ENCODE data around the gene GGA1. TPM values are rescaled to one million over a fixed set of nuclear protein-coding genes. Genes with fewer than 3 reads are reported as not detected.
A peak's percentile ranks its signal among the peaks of the same experiment; 100 is the strongest.
"Not testable (repeated sequence)": the region's sequence is repeated elsewhere in the genome, so short reads cannot be mapped to it uniquely, and the experiment has no call there.

The GGA1 gene
- total and polyA plus RNA-seq, 5 donors from 2014 or later = 14.0 to 69.7 (median 16.9) TPM

- DNase-seq (no peak), ATAC-seq (ENCODE audit: low read depth in 2 of 2) (no peak)
- Mint-ChIP-seq H3K27ac (peak overlapping the region in 1 of 3 donors; percentile 40), H3K36me3 (no peaks in the 10 kb centered on the region), H3K27me3 (peaks cover 28% of the 10 kb centered on the region), H3K4me1 (peaks cover 0 to 11% (median 2%) of the 10 kb centered on the region in 4 donors), H3K9me3 (no peaks in the 10 kb centered on the region), H3K4me3 (no peak overlapping the region)
- Histone ChIP-seq H3K27ac (ENCODE audit: insufficient read depth, low read length, poor library complexity, severe bottlenecking) (no peak overlapping the region), H3K36me3 (ENCODE audit: control insufficient read depth, insufficient read depth, low read length) (no peaks in the 10 kb centered on the region), H3K4me1 (ENCODE audit: control insufficient read depth, insufficient read depth, low read length, poor library complexity, severe bottlenecking) (peaks cover 5% of the 10 kb centered on the region), H3K4me3 (ENCODE audit: low read depth, low read length) (no peak overlapping the region), H3K27me3 (ENCODE audit: control insufficient read depth, insufficient read depth, low read length) (peaks cover 4% of the 10 kb centered on the region), H3K9me3 (ENCODE audit: control insufficient read depth in 2 of 2, low read length in 2 of 2) (no peaks in the 10 kb centered on the region)
Measured at GRCh38 chr22:37581504-37581903, 27.1 kb upstream of the GGA1 start.

DNA sequence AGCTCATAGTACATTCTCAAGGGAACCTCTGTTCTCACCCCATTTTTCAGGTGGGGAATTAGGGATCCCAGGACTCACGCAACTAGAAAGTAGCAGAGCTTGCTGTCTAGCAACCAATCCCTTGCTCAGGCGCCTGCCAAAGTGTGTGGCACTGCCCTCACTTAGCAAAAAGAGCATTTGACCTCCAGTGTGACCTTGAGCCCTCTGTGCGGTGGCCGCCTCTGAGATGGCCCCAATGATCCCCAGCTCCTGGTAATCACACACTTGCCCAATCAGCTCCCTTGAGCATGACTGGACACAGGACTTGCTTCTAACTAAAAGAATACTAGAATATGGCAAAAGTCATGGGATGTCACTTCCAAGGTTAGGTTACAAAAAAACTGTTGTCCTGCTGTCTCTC lies 26.1 kb upstream of the GGA1 start:
- ATAC-seq (ENCODE audit: low read depth in 2 of 2) = no peak
- H3K9me3 Mint-ChIP-seq = no peaks in the 10 kb centered on the region
- no peak overlapping the region for H3K4me3 ChIP-seq (ENCODE audit: low read depth, low read length)
- H3K4me1 Mint-ChIP-seq = peaks cover 0 to 11% (median 2%) of the 10 kb centered on the region in 4 donors
- no peaks in the 10 kb centered on the region for H3K9me3 ChIP-seq (ENCODE audit: control insufficient read depth in 2 of 2, low read length in 2 of 2)
- no peak overlapping the region for H3K27ac Mint-ChIP-seq
- H3K4me3 Mint-ChIP-seq = no peak overlapping the region
- peaks cover 5% of the 10 kb centered on the region for H3K4me1 ChIP-seq (ENCODE audit: control insufficient read depth, insufficient read depth, low read length, poor library complexity, severe bottlenecking)
- H3K36me3 Mint-ChIP-seq = no peaks in the 10 kb centered on the region
- no peak for DNase-seq
- H3K27me3 Mint-ChIP-seq = peaks cover 34% of the 10 kb centered on the region
- H3K36me3 ChIP-seq (ENCODE audit: control insufficient read depth, insufficient read depth, low read length) = no peaks in the 10 kb centered on the region
- H3K27me3 ChIP-seq (ENCODE audit: control insufficient read depth, insufficient read depth, low read length) = peaks cover 4% of the 10 kb centered on the region
- H3K27ac ChIP-seq (ENCODE audit: insufficient read depth, low read length, poor library complexity, severe bottlenecking) = no peak overlapping the region

GRCh38 chr22:37588546-37589215 lies 20.0 kb upstream of the GGA1 start:
- H3K4me1 Mint-ChIP-seq = peaks cover 6 to 16% (median 11%) of the 10 kb centered on the region in 4 donors
- ATAC-seq (ENCODE audit: low read depth in 2 of 2) = no peak
- no peak overlapping the region for H3K4me3 Mint-ChIP-seq
- H3K4me1 ChIP-seq (ENCODE audit: control insufficient read depth, insufficient read depth, low read length, poor library complexity, severe bottlenecking) = peaks cover 10% of the 10 kb centered on the region
- H3K27ac ChIP-seq (ENCODE audit: insufficient read depth, low read length, poor library complexity, severe bottlenecking) = no peak overlapping the region
- no peaks in the 10 kb centered on the region for H3K9me3 Mint-ChIP-seq
- H3K27ac Mint-ChIP-seq = no peak overlapping the region
- H3K27me3 ChIP-seq (ENCODE audit: control insufficient read depth, insufficient read depth, low read length) = no peaks in the 10 kb centered on the region
- H3K9me3 ChIP-seq (ENCODE audit: control insufficient read depth in 2 of 2, low read length in 2 of 2) = no peaks in the 10 kb centered on the region
- H3K4me3 ChIP-seq (ENCODE audit: low read depth, low read length) = no peak overlapping the region
- peaks cover 20% of the 10 kb centered on the region for H3K27me3 Mint-ChIP-seq
- no peak for DNase-seq
- H3K36me3 ChIP-seq (ENCODE audit: control insufficient read depth, insufficient read depth, low read length) = no peaks in the 10 kb centered on the region
- H3K36me3 Mint-ChIP-seq = no peaks in the 10 kb centered on the region

DNA sequence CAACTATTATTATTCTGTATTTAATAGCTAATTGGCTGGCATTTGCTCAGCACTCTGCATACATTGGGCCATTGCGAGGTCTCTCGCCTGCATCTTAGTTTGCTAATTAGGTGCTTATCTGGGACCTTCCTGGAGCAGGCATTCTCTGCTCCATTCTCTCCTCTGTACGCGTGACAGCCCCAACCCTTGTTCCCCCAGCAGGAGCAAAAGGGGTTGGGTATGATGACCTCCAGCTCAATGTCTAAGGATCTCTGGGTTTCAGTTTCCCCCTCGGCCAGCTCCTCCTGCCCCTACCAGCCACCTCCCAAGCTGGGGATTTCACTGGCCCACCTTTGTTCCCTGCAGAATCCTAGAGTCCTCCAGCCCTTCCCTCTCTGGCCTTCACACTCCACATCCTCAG lies 19.0 kb upstream of the GGA1 start:
- H3K27ac ChIP-seq (ENCODE audit: insufficient read depth, low read length, poor library complexity, severe bottlenecking) = no peak overlapping the region
- DNase-seq = no peak

DNA sequence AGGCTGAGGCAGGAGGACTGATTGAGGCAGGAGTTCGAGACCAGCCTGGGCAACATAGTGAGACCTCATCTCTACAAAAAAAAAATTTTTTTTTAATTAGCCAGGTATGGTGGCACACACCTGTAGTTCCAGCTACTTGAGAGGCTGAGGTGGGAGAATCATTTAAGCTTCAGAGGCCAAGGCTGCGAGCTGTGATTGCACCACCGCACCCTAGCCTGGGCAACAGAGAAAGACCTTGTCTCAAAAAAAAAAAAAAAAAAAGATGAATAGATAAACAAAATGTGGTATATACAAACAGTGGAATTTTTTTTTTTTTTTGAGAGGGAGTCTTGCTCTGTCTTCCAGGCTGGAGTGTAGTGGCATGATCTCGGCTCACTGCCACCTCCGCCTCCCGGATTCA lies 17.6 kb upstream of the GGA1 start:
- H3K9me3 Mint-ChIP-seq; H3K27me3 ChIP-seq (ENCODE audit: control insufficient read depth, insufficient read depth, low read length): not testable (repeated sequence)
- H3K4me3 Mint-ChIP-seq = peak overlapping the region in 1 of 4 donors; percentile 42

More for the DNA sequence above, 19.0 kb upstream of the GGA1 start:
- H3K4me3 ChIP-seq (ENCODE audit: low read depth, low read length) = no peak overlapping the region
- H3K36me3 Mint-ChIP-seq = no peaks in the 10 kb centered on the region
- no peaks in the 10 kb centered on the region for H3K9me3 Mint-ChIP-seq
- H3K9me3 ChIP-seq (ENCODE audit: control insufficient read depth in 2 of 2, low read length in 2 of 2) = no peaks in the 10 kb centered on the region
- no peaks in the 10 kb centered on the region for H3K36me3 ChIP-seq (ENCODE audit: control insufficient read depth, insufficient read depth, low read length)
- no peak overlapping the region for H3K27ac Mint-ChIP-seq
- no peaks in the 10 kb centered on the region for H3K27me3 ChIP-seq (ENCODE audit: control insufficient read depth, insufficient read depth, low read length)
- no peak for ATAC-seq (ENCODE audit: low read depth in 2 of 2)
- no peak overlapping the region for H3K4me3 Mint-ChIP-seq
- H3K27me3 Mint-ChIP-seq = peaks cover 20% of the 10 kb centered on the region
- peaks cover 6 to 16% (median 11%) of the 10 kb centered on the region in 4 donors for H3K4me1 Mint-ChIP-seq
- peaks cover 10% of the 10 kb centered on the region for H3K4me1 ChIP-seq (ENCODE audit: control insufficient read depth, insufficient read depth, low read length, poor library complexity, severe bottlenecking)

DNA sequence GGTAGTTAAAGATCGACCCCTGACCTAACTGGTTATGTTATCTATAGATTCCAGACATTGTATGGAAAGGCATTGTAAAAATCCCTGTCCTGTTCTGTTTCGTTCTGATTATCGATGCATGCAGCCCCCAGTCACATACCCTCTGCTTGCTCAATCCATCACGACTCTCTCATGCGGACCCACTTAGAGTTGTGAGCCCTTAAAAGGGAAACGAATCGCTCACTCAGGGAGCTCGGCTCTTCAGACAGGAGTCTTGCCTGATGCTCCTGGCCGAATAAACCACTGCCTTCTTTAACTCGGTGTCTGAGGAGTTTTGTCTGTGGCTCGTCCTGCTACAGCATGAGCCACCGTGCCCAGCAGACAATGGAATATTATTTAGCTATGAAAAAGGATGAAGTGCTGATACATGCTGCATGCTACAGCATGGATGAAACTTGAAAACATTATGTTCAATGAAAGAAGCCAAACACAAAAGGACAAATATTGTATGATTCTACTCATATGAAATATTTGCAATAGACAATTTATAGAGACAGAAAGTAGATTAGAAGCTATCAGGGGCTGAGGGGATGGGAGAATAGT lies 16.7 kb upstream of the GGA1 start:
- DNase-seq (no peak), ATAC-seq (ENCODE audit: low read depth in 2 of 2) (no peak)
- H3K27me3 Mint-ChIP-seq = peaks cover 22% of the 10 kb centered on the region

More for the DNA sequence above, 17.6 kb upstream of the GGA1 start:
- ATAC-seq (ENCODE audit: low read depth in 2 of 2); H3K27ac Mint-ChIP-seq; H3K9me3 ChIP-seq (ENCODE audit: control insufficient read depth in 2 of 2, low read length in 2 of 2); H3K27ac ChIP-seq (ENCODE audit: insufficient read depth, low read length, poor library complexity, severe bottlenecking); H3K36me3 Mint-ChIP-seq; H3K36me3 ChIP-seq (ENCODE audit: control insufficient read depth, insufficient read depth, low read length); H3K4me3 ChIP-seq (ENCODE audit: low read depth, low read length); DNase-seq: not testable (repeated sequence)
- Mint-ChIP-seq H3K4me1 (peaks cover 6 to 13% (median 11%) of the 10 kb centered on the region in 4 donors), H3K27me3 (peaks cover 20% of the 10 kb centered on the region)
- peaks cover 10% of the 10 kb centered on the region for H3K4me1 ChIP-seq (ENCODE audit: control insufficient read depth, insufficient read depth, low read length, poor library complexity, severe bottlenecking)

GRCh38 chr22:37594237-37594636 lies 14.4 kb upstream of the GGA1 start:
- ATAC-seq (ENCODE audit: low read depth in 2 of 2) = no peak
- H3K4me3 Mint-ChIP-seq = no peak overlapping the region
- DNase-seq = no peak
- no peak overlapping the region for H3K27ac Mint-ChIP-seq
- peaks cover 6 to 13% (median 11%) of the 10 kb centered on the region in 4 donors for H3K4me1 Mint-ChIP-seq
- no peaks in the 10 kb centered on the region for H3K9me3 Mint-ChIP-seq
- H3K27me3 Mint-ChIP-seq = peaks cover 12% of the 10 kb centered on the region
- Histone ChIP-seq H3K27ac (ENCODE audit: insufficient read depth, low read length, poor library complexity, severe bottlenecking) (no peak overlapping the region), H3K4me3 (ENCODE audit: low read depth, low read length) (no peak overlapping the region), H3K9me3 (ENCODE audit: control insufficient read depth in 2 of 2, low read length in 2 of 2) (no peaks in the 10 kb centered on the region), H3K36me3 (ENCODE audit: control insufficient read depth, insufficient read depth, low read length) (no peaks in the 10 kb centered on the region), H3K4me1 (ENCODE audit: control insufficient read depth, insufficient read depth, low read length, poor library complexity, severe bottlenecking) (peaks cover 10% of the 10 kb centered on the region), H3K27me3 (ENCODE audit: control insufficient read depth, insufficient read depth, low read length) (no peaks in the 10 kb centered on the region)
- H3K36me3 Mint-ChIP-seq = no peaks in the 10 kb centered on the region

More for the DNA sequence above, 16.7 kb upstream of the GGA1 start:
- H3K27ac ChIP-seq (ENCODE audit: insufficient read depth, low read length, poor library complexity, severe bottlenecking) = peak overlapping the region; percentile 28
- peak overlapping the region; percentile 71 for H3K4me3 ChIP-seq (ENCODE audit: low read depth, low read length)
- Mint-ChIP-seq H3K27ac (peak overlapping the region; percentile 67 to 94 (median 94)), H3K36me3 (no peaks in the 10 kb centered on the region), H3K9me3 (no peaks in the 10 kb centered on the region), H3K4me1 (peaks cover 6 to 13% (median 11%) of the 10 kb centered on the region in 4 donors), H3K4me3 (peak overlapping the region; percentile 9 to 90 (median 83))
- H3K9me3 ChIP-seq (ENCODE audit: control insufficient read depth in 2 of 2, low read length in 2 of 2) = no peaks in the 10 kb centered on the region
- H3K27me3 ChIP-seq (ENCODE audit: control insufficient read depth, insufficient read depth, low read length) = no peaks in the 10 kb centered on the region
- H3K36me3 ChIP-seq (ENCODE audit: control insufficient read depth, insufficient read depth, low read length) = no peaks in the 10 kb centered on the region
- peaks cover 10% of the 10 kb centered on the region for H3K4me1 ChIP-seq (ENCODE audit: control insufficient read depth, insufficient read depth, low read length, poor library complexity, severe bottlenecking)

DNA sequence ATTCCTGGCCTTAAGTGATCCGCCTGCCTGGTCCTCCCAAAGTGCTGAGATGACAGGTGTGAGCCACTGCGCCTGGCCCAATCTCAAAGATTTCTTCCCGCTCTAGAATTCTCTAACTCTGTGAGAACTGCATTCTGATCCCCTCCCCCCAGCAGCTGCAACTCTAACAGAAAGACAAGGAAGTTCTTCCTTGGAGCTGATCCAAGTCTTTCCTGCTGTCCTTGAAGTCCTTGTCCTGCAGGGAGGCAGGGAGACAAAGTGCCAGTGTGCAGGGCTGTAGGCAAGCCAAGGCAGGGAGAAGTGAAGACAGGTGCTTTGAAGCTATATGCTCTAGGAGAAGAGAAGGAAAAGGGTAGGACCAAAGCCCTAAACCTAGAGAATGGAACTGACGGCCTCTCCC lies 9.5 kb upstream of the GGA1 start:
- DNase-seq = no peak

More for the DNA sequence above, 9.5 kb upstream of the GGA1 start:
- ATAC-seq (ENCODE audit: low read depth in 2 of 2) = no peak
- peaks cover 3% of the 10 kb centered on the region for H3K4me1 ChIP-seq (ENCODE audit: control insufficient read depth, insufficient read depth, low read length, poor library complexity, severe bottlenecking)
- Mint-ChIP-seq H3K27me3 (peaks cover 16% of the 10 kb centered on the region), H3K36me3 (no peaks in the 10 kb centered on the region), H3K27ac (no peak overlapping the region), H3K9me3 (no peaks in the 10 kb centered on the region), H3K4me1 (peaks cover 0 to 20% (median 11%) of the 10 kb centered on the region in 4 donors), H3K4me3 (no peak overlapping the region)
- no peaks in the 10 kb centered on the region for H3K9me3 ChIP-seq (ENCODE audit: control insufficient read depth in 2 of 2, low read length in 2 of 2)
- H3K4me3 ChIP-seq (ENCODE audit: low read depth, low read length) = no peak overlapping the region
- H3K27me3 ChIP-seq (ENCODE audit: control insufficient read depth, insufficient read depth, low read length) = no peaks in the 10 kb centered on the region
- no peak overlapping the region for H3K27ac ChIP-seq (ENCODE audit: insufficient read depth, low read length, poor library complexity, severe bottlenecking)
- no peaks in the 10 kb centered on the region for H3K36me3 ChIP-seq (ENCODE audit: control insufficient read depth, insufficient read depth, low read length)
